ENCODE results near the gene PBX1.

Gene PBX1

GRCh38 chr1:164563721-164564360, 4.9 kb downstream of the PBX1 start:
- TF ChIP-seq CTCF (IDR thresholded peaks at IDR 0.05; ENCODE audit: low read depth, low read length) = no peak
- DNase-seq (ENCODE audit: extremely low read depth, low read depth) = no peak

- DNase-seq (ENCODE audit: extremely low read depth, low read depth) = no peak
- TF ChIP-seq CTCF (IDR thresholded peaks at IDR 0.05; ENCODE audit: low read depth, low read length) = no peak
Observed at GRCh38 chr1:164564378-164564777, 5.4 kb downstream of the PBX1 start.

- no peak for DNase-seq (ENCODE audit: extremely low read depth, low read depth)
Observed at GRCh38 chr1:164565357-164565756, 6.4 kb downstream of the PBX1 start.

GRCh38 chr1:164567774-164568173, 8.8 kb downstream of the PBX1 start:
- no peak for TF ChIP-seq CTCF (IDR thresholded peaks at IDR 0.05; ENCODE audit: low read depth, low read length)
- DNase-seq (ENCODE audit: extremely low read depth, low read depth) = no peak

More at GRCh38 chr1:164565357-164565756, 6.4 kb downstream of the PBX1 start:
- TF ChIP-seq CTCF (IDR thresholded peaks at IDR 0.05; ENCODE audit: low read depth, low read length) = no peak

- TF ChIP-seq CTCF (IDR thresholded peaks at IDR 0.05; ENCODE audit: low read depth, low read length) = no peak
- DNase-seq (ENCODE audit: extremely low read depth, low read depth) = no peak
Observed at GRCh38 chr1:164569241-164569640, 10.3 kb downstream of the PBX1 start.

- no peak for DNase-seq (ENCODE audit: extremely low read depth, low read depth)
- no peak for TF ChIP-seq CTCF (IDR thresholded peaks at IDR 0.05; ENCODE audit: low read depth, low read length)
Observed at GRCh38 chr1:164569866-164570265, 10.9 kb downstream of the PBX1 start.

- TF ChIP-seq CTCF (IDR thresholded peaks at IDR 0.05; ENCODE audit: low read depth, low read length) = no peak
- DNase-seq (ENCODE audit: extremely low read depth, low read depth) = no peak
Observed at GRCh38 chr1:164571333-164571732, 12.3 kb downstream of the PBX1 start.

All from AG09319 (cell line).